Activated T-cell treated with anti-CD3 and anti-CD28 coated beads, Interleukin-2, amount 50 U/mL, for 24 hours (primary cell): ENCODE data around the gene GNPNAT1.

Experiments
- DNase-seq: peaks from one replicate; pipeline ENCODE4 v3.0.0-alpha.2; 2020
- H3K27ac Mint-ChIP-seq: 2 replicates; pipeline ENCODE4 v1.8.0; 2020; ENCODE audit warnings: mild to moderate bottlenecking, mixed read lengths
- H3K27me3 Mint-ChIP-seq: 2 replicates; pipeline ENCODE4 v1.8.0; 2020; ENCODE audit warnings: mixed read lengths
- H3K36me3 Mint-ChIP-seq: 2 replicates; pipeline ENCODE4 v1.8.0; 2020; ENCODE audit warnings: low read depth, mixed read lengths
- H3K4me1 Mint-ChIP-seq: 2 replicates; pipeline ENCODE4 v1.8.0; 2020; ENCODE audit warnings: low read depth, mixed read lengths
- H3K4me3 Mint-ChIP-seq: 2 replicates; pipeline ENCODE4 v1.8.0; 2020; ENCODE audit warnings: mild to moderate bottlenecking, moderate library complexity, mixed read lengths
- H3K9me3 Mint-ChIP-seq: 2 replicates; pipeline ENCODE4 v1.8.0; 2020; ENCODE audit warnings: mixed read lengths

GNPNAT1 gene

GRCh38 chr14:52802597-52802996 is 11.2 kb upstream of the GNPNAT1 start:
- H3K4me3 Mint-ChIP-seq: no peak overlapping the region
- no peak overlapping the region for H3K27ac Mint-ChIP-seq
- H3K36me3 Mint-ChIP-seq: no peaks in the 10 kb centered on the region

GRCh38 chr14:52801014-52801712 is 9.8 kb upstream of the GNPNAT1 start:
- H3K36me3 Mint-ChIP-seq: no peaks in the 10 kb centered on the region
- peak overlapping the region; percentile 1 for H3K27ac Mint-ChIP-seq
- no peaks in the 10 kb centered on the region for H3K27me3 Mint-ChIP-seq
- peaks cover 11% of the 10 kb centered on the region for H3K4me1 Mint-ChIP-seq
- DNase-seq: no peak
- H3K4me3 Mint-ChIP-seq: no peak overlapping the region
- peaks cover 5% of the 10 kb centered on the region for H3K9me3 Mint-ChIP-seq

More at GRCh38 chr14:52802597-52802996, 11.2 kb upstream of the GNPNAT1 start:
- peaks cover under 1% of the 10 kb centered on the region for H3K9me3 Mint-ChIP-seq
- no peak for DNase-seq
- no peaks in the 10 kb centered on the region for H3K27me3 Mint-ChIP-seq
- peaks cover 9% of the 10 kb centered on the region for H3K4me1 Mint-ChIP-seq

GRCh38 chr14:52798826-52799225 is 7.4 kb upstream of the GNPNAT1 start:
- no peaks in the 10 kb centered on the region for H3K36me3 Mint-ChIP-seq
- peaks cover 11% of the 10 kb centered on the region for H3K4me1 Mint-ChIP-seq
- peaks cover 5% of the 10 kb centered on the region for H3K9me3 Mint-ChIP-seq
- H3K27me3 Mint-ChIP-seq: no peaks in the 10 kb centered on the region
- DNase-seq: no peak
- H3K27ac Mint-ChIP-seq: no peak overlapping the region
- H3K4me3 Mint-ChIP-seq: no peak overlapping the region

GRCh38 chr14:52797653-52798052 is 6.2 kb upstream of the GNPNAT1 start:
- Mint-ChIP-seq H3K4me3 (no peak overlapping the region), H3K4me1 (peaks cover 11% of the 10 kb centered on the region), H3K9me3 (peaks cover 5% of the 10 kb centered on the region), H3K36me3 (no peaks in the 10 kb centered on the region), H3K27ac (no peak overlapping the region), H3K27me3 (no peaks in the 10 kb centered on the region)
- no peak for DNase-seq

- Mint-ChIP-seq H3K27ac (no peak overlapping the region), H3K4me1 (peaks cover 43% of the 10 kb centered on the region), H3K4me3 (no peak overlapping the region), H3K36me3 (peaks cover 21% of the 10 kb centered on the region), H3K27me3 (no peaks in the 10 kb centered on the region), H3K9me3 (peaks cover 5% of the 10 kb centered on the region)
- DNase-seq: no peak
These were observed 1.7 kb upstream of the GNPNAT1 start for GRCh38 chr14:52793061-52793460.

GRCh38 chr14:52792097-52792415 is 649 bp upstream of the GNPNAT1 start:
- no peaks in the 10 kb centered on the region for H3K27me3 Mint-ChIP-seq
- H3K4me1 Mint-ChIP-seq: peaks cover 45% of the 10 kb centered on the region
- peak overlapping the region; percentile 78 for H3K4me3 Mint-ChIP-seq
- H3K36me3 Mint-ChIP-seq: peaks cover 22% of the 10 kb centered on the region
- peak overlapping the region; percentile 85 for H3K27ac Mint-ChIP-seq
- no peak for DNase-seq
- H3K9me3 Mint-ChIP-seq: peaks cover 2% of the 10 kb centered on the region

- H3K9me3 Mint-ChIP-seq: no peaks in the 10 kb centered on the region
- H3K36me3 Mint-ChIP-seq: peaks cover 29% of the 10 kb centered on the region
- no peaks in the 10 kb centered on the region for H3K27me3 Mint-ChIP-seq
- H3K27ac Mint-ChIP-seq: peak overlapping the region; percentile 87
- no peak for DNase-seq
- H3K4me3 Mint-ChIP-seq: peak overlapping the region; percentile 93
- peaks cover 47% of the 10 kb centered on the region for H3K4me1 Mint-ChIP-seq
These were observed 618 bp downstream of the GNPNAT1 start for GRCh38 chr14:52790756-52791222.

GRCh38 chr14:52790011-52790755 is 1.2 kb downstream of the GNPNAT1 start:
- H3K36me3 Mint-ChIP-seq: peaks cover 30% of the 10 kb centered on the region
- no peaks in the 10 kb centered on the region for H3K9me3 Mint-ChIP-seq
- no peak for DNase-seq
- peaks cover 47% of the 10 kb centered on the region for H3K4me1 Mint-ChIP-seq
- H3K4me3 Mint-ChIP-seq: peak overlapping the region; percentile 93
- H3K27ac Mint-ChIP-seq: peak overlapping the region; percentile 87
- H3K27me3 Mint-ChIP-seq: no peaks in the 10 kb centered on the region

- peak overlapping the region; percentile 47 for H3K4me3 Mint-ChIP-seq
- DNase-seq: no peak
- H3K27me3 Mint-ChIP-seq: no peaks in the 10 kb centered on the region
- peaks cover 35% of the 10 kb centered on the region for H3K36me3 Mint-ChIP-seq
- no peaks in the 10 kb centered on the region for H3K9me3 Mint-ChIP-seq
- peaks cover 49% of the 10 kb centered on the region for H3K4me1 Mint-ChIP-seq
- no peak overlapping the region for H3K27ac Mint-ChIP-seq
These were observed 2.3 kb downstream of the GNPNAT1 start for GRCh38 chr14:52789118-52789517.

- DNase-seq: no peak
- H3K36me3 Mint-ChIP-seq: peaks cover 52% of the 10 kb centered on the region
- H3K9me3 Mint-ChIP-seq: no peaks in the 10 kb centered on the region
- no peak overlapping the region for H3K27ac Mint-ChIP-seq
- no peak overlapping the region for H3K4me3 Mint-ChIP-seq
- H3K27me3 Mint-ChIP-seq: no peaks in the 10 kb centered on the region
- peaks cover 46% of the 10 kb centered on the region for H3K4me1 Mint-ChIP-seq
These were observed 4.5 kb downstream of the GNPNAT1 start for GRCh38 chr14:52786887-52787286.

- Mint-ChIP-seq H3K27ac (no peak overlapping the region), H3K9me3 (no peaks in the 10 kb centered on the region), H3K4me1 (peaks cover 17% of the 10 kb centered on the region), H3K36me3 (peaks cover 59% of the 10 kb centered on the region), H3K4me3 (no peak overlapping the region), H3K27me3 (no peaks in the 10 kb centered on the region)
- DNase-seq: no peak
These were observed 8.2 kb downstream of the GNPNAT1 start for GRCh38 chr14:52783206-52783605.

- no peak for DNase-seq
- H3K27me3 Mint-ChIP-seq: no peaks in the 10 kb centered on the region
- no peaks in the 10 kb centered on the region for H3K9me3 Mint-ChIP-seq
- H3K36me3 Mint-ChIP-seq: peaks cover 66% of the 10 kb centered on the region
- peaks cover 8% of the 10 kb centered on the region for H3K4me1 Mint-ChIP-seq
- H3K27ac Mint-ChIP-seq: no peak overlapping the region
- no peak overlapping the region for H3K4me3 Mint-ChIP-seq
These were observed 9.8 kb downstream of the GNPNAT1 start for GRCh38 chr14:52781629-52782028.

- H3K4me1 Mint-ChIP-seq: peaks cover 7% of the 10 kb centered on the region
- no peak overlapping the region for H3K4me3 Mint-ChIP-seq
- no peak overlapping the region for H3K27ac Mint-ChIP-seq
- peaks cover 66% of the 10 kb centered on the region for H3K36me3 Mint-ChIP-seq
- no peak for DNase-seq
- H3K27me3 Mint-ChIP-seq: no peaks in the 10 kb centered on the region
- H3K9me3 Mint-ChIP-seq: no peaks in the 10 kb centered on the region
These were observed 10.5 kb downstream of the GNPNAT1 start for GRCh38 chr14:52780893-52781292.

GRCh38 chr14:52778702-52779101 is 12.7 kb downstream of the GNPNAT1 start:
- peaks cover 75% of the 10 kb centered on the region for H3K36me3 Mint-ChIP-seq
- no peaks in the 10 kb centered on the region for H3K9me3 Mint-ChIP-seq
- no peaks in the 10 kb centered on the region for H3K27me3 Mint-ChIP-seq
- no peak overlapping the region for H3K27ac Mint-ChIP-seq
- peaks cover 5% of the 10 kb centered on the region for H3K4me1 Mint-ChIP-seq
- DNase-seq: no peak
- no peak overlapping the region for H3K4me3 Mint-ChIP-seq

- H3K4me3 Mint-ChIP-seq: no peak overlapping the region
- no peak overlapping the region for H3K27ac Mint-ChIP-seq
- no peaks in the 10 kb centered on the region for H3K9me3 Mint-ChIP-seq
- H3K27me3 Mint-ChIP-seq: no peaks in the 10 kb centered on the region
- H3K4me1 Mint-ChIP-seq: peaks cover 2% of the 10 kb centered on the region
- H3K36me3 Mint-ChIP-seq: peaks cover 77% of the 10 kb centered on the region
- no peak for DNase-seq
These were observed 14.6 kb downstream of the GNPNAT1 start for GRCh38 chr14:52776816-52777215.
